Erythroblast (primary cell): Measurements from ENCODE around the gene RBM18.

Source experiments
- DNase-seq, 2 experiments: peaks; one replicate each; lab custom pipeline; 2025; lab: John Stamatoyannopoulos, UW
- GATA1 ChIP-seq: IDR thresholded peaks from 2 replicates; pipeline ENCODE4 v1.6.1; 2011; ENCODE audit warnings: low read depth, mild to moderate bottlenecking, control low read depth, low read length, moderate library complexity
- POLR2A ChIP-seq: IDR thresholded peaks from 2 replicates; pipeline ENCODE4 v1.6.1; 2011; ENCODE audit warnings: mild to moderate bottlenecking, low read length

Gene RBM18

GRCh38 chr9:122197426-122197825, 67.2 kb downstream of the RBM18 start:
- TF ChIP-seq GATA1 (no peak), POLR2A (no peak)
- no peak for DNase-seq

DNA sequence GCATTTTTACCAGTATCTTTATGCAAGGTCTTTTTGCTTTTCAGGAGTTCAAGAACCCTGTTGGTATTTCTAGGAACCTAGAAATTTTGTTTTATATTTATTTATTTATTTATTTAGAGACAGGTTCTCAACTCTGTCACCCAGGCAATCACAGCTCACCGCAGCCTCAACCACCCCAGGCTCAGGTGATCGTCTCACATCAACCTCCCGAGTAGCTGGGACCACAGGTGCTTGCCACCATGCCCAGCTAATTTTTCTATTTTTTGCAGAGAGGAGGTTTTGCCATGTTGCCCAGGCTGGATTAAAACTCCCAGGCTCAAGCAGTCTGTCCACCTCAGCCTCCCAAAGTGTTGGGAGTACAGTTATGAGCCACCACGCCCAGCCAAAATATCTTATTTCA, 68.8 kb downstream of the RBM18 start:
- TF ChIP-seq POLR2A = no peak
- no peak for TF ChIP-seq GATA1
- DNase-seq = no peak

DNA sequence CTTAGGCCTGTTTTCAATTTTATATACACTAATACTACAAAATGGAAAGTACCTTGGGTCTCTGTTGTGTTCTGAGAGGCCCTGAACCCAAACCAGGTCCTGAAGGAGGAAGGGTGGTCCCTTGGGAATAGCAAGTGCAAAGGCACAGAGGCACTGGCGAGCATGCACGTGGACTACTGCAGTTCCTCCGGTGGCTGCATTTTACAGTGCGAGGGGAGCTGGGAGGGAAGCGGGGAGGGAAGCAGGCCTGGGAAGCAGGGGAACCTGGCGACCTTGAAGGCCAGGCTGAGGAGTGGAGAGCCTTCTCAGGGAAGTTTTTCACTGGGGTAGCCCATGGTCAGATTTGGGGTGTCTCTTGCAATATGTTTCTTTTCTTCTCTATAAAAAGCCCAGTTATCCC, 71.0 kb downstream of the RBM18 start:
- no peak for DNase-seq
- TF ChIP-seq GATA1 = no peak

DNA sequence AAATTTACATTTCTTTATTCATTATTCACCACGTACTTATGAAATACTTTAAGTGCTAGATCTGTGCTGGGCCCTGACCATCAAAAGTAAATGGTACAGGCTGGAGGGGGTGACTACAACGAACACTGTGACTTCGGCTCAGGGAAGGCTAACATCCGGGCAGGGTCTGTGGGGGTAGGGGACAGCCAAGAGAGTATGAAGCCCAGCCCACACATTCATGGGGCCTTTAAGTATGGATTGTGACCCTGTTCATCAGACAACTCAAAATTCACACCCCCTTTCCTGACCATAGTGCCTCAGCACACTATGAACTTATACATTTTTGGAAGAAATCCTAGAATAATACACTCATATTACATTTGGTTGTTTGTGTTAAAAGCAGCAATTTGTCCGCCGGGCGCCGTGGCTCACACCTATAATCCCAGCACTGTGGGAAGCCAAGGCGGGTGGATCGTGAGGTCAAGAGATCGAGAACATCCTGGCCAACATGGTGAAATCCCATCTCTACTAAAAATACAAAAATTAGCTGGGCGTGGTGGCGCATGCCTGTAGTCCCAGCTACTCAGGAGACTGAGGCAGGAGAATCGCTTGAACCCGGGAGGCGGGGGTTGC, 71.6 kb downstream of the RBM18 start:
- DNase-seq = no peak
- no peak for TF ChIP-seq GATA1

DNA sequence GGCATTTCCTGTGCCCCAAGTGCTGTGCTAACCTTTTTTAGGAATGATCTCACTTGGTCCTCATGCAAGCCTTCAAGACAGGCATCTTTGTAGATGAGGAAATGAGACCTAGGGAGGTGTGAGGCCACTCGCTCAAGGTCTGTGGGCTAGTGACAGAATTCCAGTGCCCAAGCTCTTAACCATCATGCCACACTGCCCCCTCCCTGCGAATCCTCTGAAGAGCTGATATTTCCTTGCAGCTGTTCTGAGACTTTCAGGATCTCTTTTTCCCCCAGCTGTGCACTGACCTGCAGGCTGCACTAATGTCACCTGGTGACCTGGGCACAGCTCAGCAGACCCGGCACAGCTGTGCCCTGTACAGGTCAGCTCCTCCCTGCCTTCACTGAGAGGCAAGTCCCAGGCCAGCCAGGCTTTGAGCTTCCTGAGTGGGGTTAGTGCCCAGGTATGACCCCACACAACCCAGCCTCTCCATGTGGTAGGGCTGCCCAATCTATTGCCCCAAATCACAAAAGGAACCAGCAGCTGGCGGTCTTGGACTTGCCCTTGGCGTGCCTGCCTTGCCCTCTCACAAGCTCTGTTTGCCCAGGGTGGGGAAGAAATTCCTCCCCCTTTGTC, 72.3 kb downstream of the RBM18 start:
- TF ChIP-seq POLR2A = no peak
- TF ChIP-seq GATA1 = no peak
- peak; percentile 17 to 36 for DNase-seq

DNA sequence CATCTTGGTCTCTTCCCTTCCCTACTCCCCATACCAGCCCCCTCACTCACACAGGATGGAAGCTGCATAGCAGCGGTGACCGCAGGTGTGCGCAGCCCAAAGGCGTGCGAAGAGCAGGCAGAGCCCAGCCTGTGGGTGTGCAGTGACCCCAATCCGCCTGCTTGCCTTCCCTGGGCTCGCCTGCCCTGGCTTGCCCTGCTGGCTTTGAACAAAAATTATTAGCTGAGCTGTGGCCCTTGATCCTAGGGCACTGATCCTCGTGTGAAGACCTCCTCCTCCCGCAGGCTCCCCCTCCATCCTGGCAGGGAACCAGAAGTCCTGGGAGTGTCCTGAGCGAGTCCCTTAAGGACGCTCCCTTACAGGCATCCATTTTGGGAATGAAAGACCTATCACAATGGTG, 73.1 kb downstream of the RBM18 start:
- no peak for DNase-seq
- no peak for TF ChIP-seq GATA1
- no peak for TF ChIP-seq POLR2A

DNA sequence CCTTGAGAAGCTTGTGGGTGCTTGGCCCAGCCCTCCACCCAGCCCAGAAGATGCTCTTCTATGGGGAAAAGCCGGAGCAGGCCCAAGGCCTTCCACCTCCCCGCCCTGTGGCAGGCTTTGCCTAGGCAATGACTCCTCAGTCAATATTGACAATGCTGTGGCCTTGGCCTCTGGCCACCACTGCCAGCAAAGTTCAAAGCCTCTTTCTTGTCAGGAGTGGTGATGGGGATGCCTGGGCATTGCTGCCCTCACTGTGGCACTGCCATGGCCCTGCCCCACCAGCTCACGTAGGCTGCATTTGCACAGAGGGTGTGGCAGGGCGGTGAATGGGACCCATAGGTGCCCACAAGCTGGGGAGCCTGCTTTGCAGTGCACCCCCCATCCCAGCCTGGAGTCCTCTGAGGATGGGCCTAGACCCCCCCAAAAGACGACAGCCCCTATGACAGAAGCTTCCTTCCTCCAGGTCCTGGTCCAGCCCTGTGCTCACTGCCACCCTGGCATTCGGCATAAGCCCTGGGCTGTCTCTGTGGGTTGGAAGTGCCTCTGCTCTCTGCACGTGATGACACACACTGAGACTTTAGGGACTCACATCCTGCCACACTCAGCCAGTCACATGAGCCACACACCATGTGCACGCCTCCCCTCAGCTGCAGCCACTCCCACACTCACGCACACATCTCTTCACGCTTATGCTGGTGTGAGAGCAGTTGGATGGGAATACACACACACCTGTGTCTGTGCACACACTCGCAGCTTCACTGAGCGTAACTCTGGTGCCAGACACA, 73.9 kb downstream of the RBM18 start:
- DNase-seq = no peak
- TF ChIP-seq POLR2A (no peak), GATA1 (no peak)

DNA sequence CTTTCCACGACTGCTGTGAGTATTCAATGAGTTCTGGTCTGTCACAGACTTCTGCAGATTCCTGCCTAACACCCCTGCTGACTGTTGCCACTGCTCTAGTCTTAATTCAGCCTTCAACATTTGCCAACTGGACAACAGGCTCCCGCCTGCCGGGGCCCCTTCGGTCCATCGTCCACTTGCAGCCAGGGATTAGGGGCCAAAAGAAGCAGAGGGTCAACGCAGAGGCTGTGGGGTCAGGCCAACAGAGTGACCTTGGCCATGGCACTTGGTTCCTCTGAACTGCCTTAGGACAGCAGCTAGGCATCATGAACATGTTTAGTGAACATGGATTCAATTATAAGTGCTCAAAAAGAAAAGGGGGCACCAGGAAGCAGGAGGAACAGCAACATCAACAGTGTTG, 76.3 kb downstream of the RBM18 start:
- DNase-seq = no peak
- TF ChIP-seq GATA1 (no peak), POLR2A (no peak)
